Fibroblast of the aortic adventitia (primary cell): ENCODE results near the gene ENOPH1. TPM values are rescaled to one million over a fixed set of nuclear protein-coding genes. Genes with fewer than 3 reads are reported as not detected.

Source experiments
- DNase-seq: peaks from one replicate; pipeline ENCODE4 v3.0.0-alpha.2; 2010; ENCODE audit warnings: low read depth
- H3K4me3 ChIP-seq: 2 replicates; pipeline ENCODE4 v1.5.1; 2011; ENCODE audit warnings: low read depth, mild to moderate bottlenecking, control low read depth, low read length, moderate library complexity
- CTCF ChIP-seq: IDR thresholded peaks from 2 replicates; pipeline ENCODE4 v1.5.1; 2011; ENCODE audit warnings: mild to moderate bottlenecking, low read length, control low read depth, inconsistent platforms; ENCODE audit not compliant: insufficient read depth
- total RNA-seq: library from RNA; depleted of rRNA; stranded (reverse); fragments of >200 nt; gene quantifications from 2 replicates; pipeline ENCODE4 v1.2.3, GENCODE V29; 2012; ENCODE audit warnings: low replicate concordance

ENOPH1 gene
- total RNA-seq, 1 donor = 42.2 TPM

GRCh38 chr4:82428526-82428968 lies 1.8 kb upstream of the ENOPH1 start:
- DNase-seq = no peak
- TF ChIP-seq CTCF = no peak
- peak overlapping the region; percentile 92 for H3K4me3 ChIP-seq

GRCh38 chr4:82428969-82429727 lies 1.2 kb upstream of the ENOPH1 start:
- H3K4me3 ChIP-seq = peak overlapping the region; percentile 94
- peak; percentile 87 for DNase-seq
- peak; percentile 62 for TF ChIP-seq CTCF

GRCh38 chr4:82429728-82430192 lies 630 bp upstream of the ENOPH1 start:
- DNase-seq = no peak
- no peak for TF ChIP-seq CTCF
- H3K4me3 ChIP-seq = peak overlapping the region; percentile 94

GRCh38 chr4:82430964-82431745 lies 765 bp downstream of the ENOPH1 start:
- no peak for TF ChIP-seq CTCF
- peak overlapping the region; percentile 94 for H3K4me3 ChIP-seq
- peak; percentile 35 for DNase-seq

- no peak for DNase-seq
- H3K4me3 ChIP-seq = peak overlapping the region; percentile 94
- TF ChIP-seq CTCF = no peak
Observed at GRCh38 chr4:82431831-82432230, 1.4 kb downstream of the ENOPH1 start.

GRCh38 chr4:82432596-82432995 lies 2.2 kb downstream of the ENOPH1 start:
- no peak overlapping the region for H3K4me3 ChIP-seq
- TF ChIP-seq CTCF = no peak
- DNase-seq = no peak
